Measurements from ENCODE around the gene PARL.

The PARL gene

GRCh38 chr3:183884427-183885296, at the start of gene PARL:
Gene PARL, minus strand, starts transcription at chr3:183884880. Its CDS starts 34 bp downstream, at chr3:183884846.
- TF ChIP-seq, protein P1, sequence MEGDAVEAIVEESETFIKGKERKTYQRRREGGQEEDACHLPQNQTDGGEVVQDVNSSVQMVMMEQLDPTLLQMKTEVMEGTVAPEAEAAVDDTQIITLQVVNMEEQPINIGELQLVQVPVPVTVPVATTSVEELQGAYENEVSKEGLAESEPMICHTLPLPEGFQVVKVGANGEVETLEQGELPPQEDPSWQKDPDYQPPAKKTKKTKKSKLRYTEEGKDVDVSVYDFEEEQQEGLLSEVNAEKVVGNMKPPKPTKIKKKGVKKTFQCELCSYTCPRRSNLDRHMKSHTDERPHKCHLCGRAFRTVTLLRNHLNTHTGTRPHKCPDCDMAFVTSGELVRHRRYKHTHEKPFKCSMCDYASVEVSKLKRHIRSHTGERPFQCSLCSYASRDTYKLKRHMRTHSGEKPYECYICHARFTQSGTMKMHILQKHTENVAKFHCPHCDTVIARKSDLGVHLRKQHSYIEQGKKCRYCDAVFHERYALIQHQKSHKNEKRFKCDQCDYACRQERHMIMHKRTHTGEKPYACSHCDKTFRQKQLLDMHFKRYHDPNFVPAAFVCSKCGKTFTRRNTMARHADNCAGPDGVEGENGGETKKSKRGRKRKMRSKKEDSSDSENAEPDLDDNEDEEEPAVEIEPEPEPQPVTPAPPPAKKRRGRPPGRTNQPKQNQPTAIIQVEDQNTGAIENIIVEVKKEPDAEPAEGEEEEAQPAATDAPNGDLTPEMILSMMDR (IDR thresholded peaks at IDR 0.05; ENCODE audit: low read depth, low read length) = peak; percentile 82
- H3K4me3 ChIP-seq (ENCODE audit: low read depth, low read length) = peak within 1 kb of the TSS; percentile 98

DNA sequence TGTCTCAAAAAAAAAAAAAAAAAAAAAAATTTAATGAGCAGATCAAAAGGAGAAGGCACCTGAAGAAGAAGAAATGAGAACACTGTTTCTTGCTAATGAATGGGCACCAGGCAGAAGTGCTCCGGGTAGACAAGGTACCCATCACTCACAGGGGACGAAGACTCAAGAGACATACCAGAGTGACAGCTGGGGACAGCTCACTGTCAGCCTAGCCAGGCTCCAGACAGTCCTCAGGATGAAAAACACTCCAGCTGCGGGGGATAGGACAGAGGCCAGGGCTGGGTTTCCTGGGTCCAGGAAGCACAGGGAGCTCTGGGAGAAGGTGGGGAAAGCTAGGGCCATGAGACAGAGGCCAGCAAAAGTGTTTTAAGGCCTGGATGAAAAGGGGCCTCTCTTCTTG, 48.5 kb upstream of the PARL start:
- no peak overlapping the region for H3K4me3 ChIP-seq (ENCODE audit: low read depth, low read length)
- TF ChIP-seq, protein P1 (IDR thresholded peaks at IDR 0.05; ENCODE audit: low read depth, low read length) = no peak

- no peak overlapping the region for H3K4me3 ChIP-seq (ENCODE audit: low read depth, low read length)
- TF ChIP-seq, protein P1 (IDR thresholded peaks at IDR 0.05; ENCODE audit: low read depth, low read length) = no peak
Measured at GRCh38 chr3:183931881-183932280, 47.2 kb upstream of the PARL start.

DNA sequence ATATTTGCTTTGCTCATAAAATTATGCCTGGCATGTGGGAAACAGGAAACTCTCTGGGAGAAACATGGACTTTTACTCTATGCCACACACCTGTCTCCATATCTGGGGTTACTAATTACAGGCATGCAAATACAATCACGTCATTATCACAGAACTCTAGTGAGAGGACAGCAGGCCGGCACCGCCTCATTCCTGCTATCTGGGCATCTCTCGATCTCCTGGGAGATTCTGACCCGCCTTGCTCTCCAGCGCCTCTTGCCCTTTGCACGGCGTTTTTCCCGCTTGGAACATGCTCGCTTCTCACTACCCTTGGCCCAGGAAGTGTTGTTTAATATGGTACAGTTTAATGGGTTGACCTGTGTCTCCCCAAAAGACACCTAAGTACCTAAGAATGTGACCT, 45.4 kb upstream of the PARL start:
- TF ChIP-seq, protein P1 (IDR thresholded peaks at IDR 0.05; ENCODE audit: low read depth, low read length) = no peak
- no peak overlapping the region for H3K4me3 ChIP-seq (ENCODE audit: low read depth, low read length)

- H3K4me3 ChIP-seq (ENCODE audit: low read depth, low read length) = no peak overlapping the region
- TF ChIP-seq, protein P1 (IDR thresholded peaks at IDR 0.05; ENCODE audit: low read depth, low read length) = no peak
Measured at GRCh38 chr3:183927059-183927458, 42.4 kb upstream of the PARL start.

DNA sequence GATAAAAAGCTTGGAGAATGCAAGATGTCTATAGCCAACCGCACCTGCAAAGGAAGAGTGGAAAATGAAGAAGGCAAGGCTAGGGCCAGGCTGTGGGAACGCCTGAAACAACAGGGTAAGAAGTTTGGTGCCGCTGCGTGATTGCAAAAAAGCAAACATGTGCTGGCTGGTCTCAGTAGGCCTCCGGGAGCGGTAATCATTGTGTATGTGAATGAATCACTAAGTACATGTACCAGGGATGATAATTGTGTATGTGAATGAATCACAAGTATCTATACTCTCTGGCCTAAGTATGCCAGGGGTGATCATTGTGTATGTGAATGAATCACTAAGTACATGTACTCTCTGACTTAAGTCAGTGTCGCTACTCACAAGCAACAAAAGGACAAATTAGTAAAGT, 40.3 kb upstream of the PARL start:
- no peak overlapping the region for H3K4me3 ChIP-seq (ENCODE audit: low read depth, low read length)
- TF ChIP-seq, protein P1 (IDR thresholded peaks at IDR 0.05; ENCODE audit: low read depth, low read length) = no peak

- H3K4me3 ChIP-seq (ENCODE audit: low read depth, low read length) = no peak overlapping the region
- TF ChIP-seq, protein P1 (IDR thresholded peaks at IDR 0.05; ENCODE audit: low read depth, low read length) = no peak
Measured at GRCh38 chr3:183924543-183924942, 39.9 kb upstream of the PARL start.

Data from WI38 (cell line).